Measurements from ENCODE around the gene ZNF705A. TPM values are rescaled to one million over a fixed set of nuclear protein-coding genes. Genes with fewer than 3 reads are reported as not detected.
"Not testable (repeated sequence)": the region's sequence is repeated elsewhere in the genome, so short reads cannot be mapped to it uniquely, and the experiment has no call there.

ZNF705A gene
- polyA plus RNA-seq, 1 donor (not counting 4 experiments of a cell fraction or from before 2014, with no cell fraction given) = not detected

DNA sequence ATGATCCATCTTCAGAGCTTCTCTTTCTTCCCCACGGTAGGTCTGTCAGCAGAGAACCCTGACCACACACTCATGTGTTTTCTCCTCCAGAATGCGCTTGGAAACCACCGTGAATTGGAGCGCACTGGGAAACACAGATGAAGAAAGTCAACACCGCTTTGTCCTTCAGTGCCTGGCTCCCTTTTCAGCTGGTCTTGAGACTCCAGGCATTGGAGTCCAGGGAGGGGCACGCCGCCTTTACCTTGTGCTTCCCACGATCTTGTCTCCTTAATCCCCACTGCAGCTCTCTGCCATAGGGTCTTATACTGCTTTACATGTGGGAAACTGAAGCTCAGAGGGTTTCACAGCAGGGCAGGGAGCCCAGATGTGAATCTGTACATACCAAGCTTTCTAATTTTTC lies 69.5 kb downstream of the ZNF705A start:
- H3K27me3 ChIP-seq (ENCODE audit: control insufficient read depth, extremely low read depth, insufficient read depth, low read length) = no peaks in the 10 kb centered on the region
- no peaks in the 10 kb centered on the region for H3K9me3 ChIP-seq (ENCODE audit: control insufficient read depth, low read depth, low read length)
- H3K27ac ChIP-seq (ENCODE audit: control insufficient read depth, insufficient read depth, low read length) = no peak overlapping the region
- no peak overlapping the region for H3K4me3 ChIP-seq (ENCODE audit: control insufficient read depth in 2 of 3, extremely low read depth in 1 of 3, insufficient read depth in 2 of 3, low read depth in 1 of 3, low read length in 3 of 3)
- no peaks in the 10 kb centered on the region for H3K36me3 ChIP-seq (ENCODE audit: control insufficient read depth in 2 of 2, extremely low read depth in 1 of 2, insufficient read depth in 2 of 2, low read length in 2 of 2)
- no peak overlapping the region for H2AFZ ChIP-seq (ENCODE audit: control insufficient read depth, low read length)
- no peak for TF ChIP-seq EZH2 (IDR thresholded peaks at IDR 0.05; ENCODE audit: low read length)
- TF ChIP-seq, protein P1, sequence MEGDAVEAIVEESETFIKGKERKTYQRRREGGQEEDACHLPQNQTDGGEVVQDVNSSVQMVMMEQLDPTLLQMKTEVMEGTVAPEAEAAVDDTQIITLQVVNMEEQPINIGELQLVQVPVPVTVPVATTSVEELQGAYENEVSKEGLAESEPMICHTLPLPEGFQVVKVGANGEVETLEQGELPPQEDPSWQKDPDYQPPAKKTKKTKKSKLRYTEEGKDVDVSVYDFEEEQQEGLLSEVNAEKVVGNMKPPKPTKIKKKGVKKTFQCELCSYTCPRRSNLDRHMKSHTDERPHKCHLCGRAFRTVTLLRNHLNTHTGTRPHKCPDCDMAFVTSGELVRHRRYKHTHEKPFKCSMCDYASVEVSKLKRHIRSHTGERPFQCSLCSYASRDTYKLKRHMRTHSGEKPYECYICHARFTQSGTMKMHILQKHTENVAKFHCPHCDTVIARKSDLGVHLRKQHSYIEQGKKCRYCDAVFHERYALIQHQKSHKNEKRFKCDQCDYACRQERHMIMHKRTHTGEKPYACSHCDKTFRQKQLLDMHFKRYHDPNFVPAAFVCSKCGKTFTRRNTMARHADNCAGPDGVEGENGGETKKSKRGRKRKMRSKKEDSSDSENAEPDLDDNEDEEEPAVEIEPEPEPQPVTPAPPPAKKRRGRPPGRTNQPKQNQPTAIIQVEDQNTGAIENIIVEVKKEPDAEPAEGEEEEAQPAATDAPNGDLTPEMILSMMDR (optimal IDR thresholded peaks at IDR 0.05 in 1 of 3, IDR thresholded peaks at IDR 0.05 in 1 of 3, conservative IDR thresholded peaks at IDR 0.05 in 1 of 3; ENCODE audit: extremely low read depth in 1 of 3, insufficient read depth in 2 of 3, low read length in 3 of 3) = no peak
- no peaks in the 10 kb centered on the region for H3K4me1 ChIP-seq (ENCODE audit: control insufficient read depth, extremely low read depth, insufficient read depth, low read length)
- no peak overlapping the region for H3K4me2 ChIP-seq (ENCODE audit: control insufficient read depth, extremely low read depth, insufficient read depth, low read depth, low read length)
- H4K20me1 ChIP-seq (ENCODE audit: control insufficient read depth, extremely low read depth, insufficient read depth, low read length) = no peaks in the 10 kb centered on the region
- no peaks in the 10 kb centered on the region for H3K9me1 ChIP-seq (ENCODE audit: control insufficient read depth, extremely low read depth, insufficient read depth, low read length)
- no peaks in the 10 kb centered on the region for H3K79me2 ChIP-seq (ENCODE audit: control insufficient read depth, insufficient read depth, low read length)
- dilution Hi-C loops (cut with MboI; ENCODE audit: extremely low pct_ligation_motif_present, low sequenced_read_pairs) = no loop called here
- no peak for DNase-seq (ENCODE audit: low read depth, low spot score)
- H3K9ac ChIP-seq (ENCODE audit: control insufficient read depth, extremely low read depth, insufficient read depth, low read length) = no peak overlapping the region
- FAIRE-seq = no peak

DNA sequence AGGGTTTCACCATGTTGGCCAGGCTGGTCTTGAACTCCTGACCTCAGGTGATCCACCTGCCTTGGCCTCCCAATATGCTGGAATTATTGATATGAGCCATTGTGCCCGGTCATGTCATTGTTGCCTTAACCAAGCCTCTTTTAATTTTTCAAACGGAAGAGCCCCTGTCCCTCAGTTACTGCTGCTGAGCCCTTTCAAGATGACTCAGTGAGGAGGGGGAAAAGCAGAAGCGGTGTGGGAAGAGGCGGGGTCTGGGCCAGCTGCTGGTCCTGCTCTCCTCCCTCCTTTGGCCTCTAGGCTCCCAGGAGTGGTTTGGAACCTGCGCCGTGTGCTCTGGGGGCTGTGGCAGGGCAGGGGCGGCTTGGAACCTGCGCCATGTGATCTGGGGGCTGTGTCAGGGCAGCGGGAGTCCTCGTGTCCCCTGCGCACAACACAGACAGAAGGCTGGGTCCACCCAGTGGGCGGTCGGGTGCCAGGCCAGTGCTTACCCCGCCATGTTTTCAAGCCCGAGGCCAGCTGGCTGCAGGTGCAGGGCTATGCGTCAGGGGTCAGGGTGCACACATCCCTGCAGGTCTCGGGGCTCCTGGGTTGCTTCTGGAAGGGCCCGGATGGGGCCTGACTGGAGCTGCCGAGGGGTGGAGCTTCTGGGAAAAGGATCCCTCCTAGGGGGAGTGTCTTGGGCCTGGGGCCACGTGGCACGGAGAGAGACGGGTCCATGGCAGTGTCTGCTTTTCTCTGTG lies 70.3 kb downstream of the ZNF705A start, which contains the start of gene FAM90A1:
FAM90A1 (minus strand) TSS at position 627 of the 740 bp plus-strand sequence. CDS start 2,786 bp downstream, outside the sequence.
- Histone ChIP-seq H3K4me3 (ENCODE audit: control insufficient read depth in 2 of 3, extremely low read depth in 1 of 3, insufficient read depth in 2 of 3, low read depth in 1 of 3, low read length in 3 of 3) (peak within 1 kb of the TSS in 1 of 3 experiments; percentile 36), H2AFZ (ENCODE audit: control insufficient read depth, low read length) (peak within 1 kb of the TSS; percentile 15)
- H3K36me3 ChIP-seq (ENCODE audit: control insufficient read depth in 2 of 2, extremely low read depth in 1 of 2, insufficient read depth in 2 of 2, low read length in 2 of 2); H3K9ac ChIP-seq (ENCODE audit: control insufficient read depth, extremely low read depth, insufficient read depth, low read length); FAIRE-seq; DNase-seq (ENCODE audit: low read depth, low spot score); H3K79me2 ChIP-seq (ENCODE audit: control insufficient read depth, insufficient read depth, low read length); H3K4me2 ChIP-seq (ENCODE audit: control insufficient read depth, extremely low read depth, insufficient read depth, low read depth, low read length); H4K20me1 ChIP-seq (ENCODE audit: control insufficient read depth, extremely low read depth, insufficient read depth, low read length); dilution Hi-C loops (cut with MboI; ENCODE audit: extremely low pct_ligation_motif_present, low sequenced_read_pairs); H3K9me3 ChIP-seq (ENCODE audit: control insufficient read depth, low read depth, low read length); H3K27ac ChIP-seq (ENCODE audit: control insufficient read depth, insufficient read depth, low read length); H3K27me3 ChIP-seq (ENCODE audit: control insufficient read depth, extremely low read depth, insufficient read depth, low read length); H3K9me1 ChIP-seq (ENCODE audit: control insufficient read depth, extremely low read depth, insufficient read depth, low read length); H3K4me1 ChIP-seq (ENCODE audit: control insufficient read depth, extremely low read depth, insufficient read depth, low read length): not testable (repeated sequence)

DNA sequence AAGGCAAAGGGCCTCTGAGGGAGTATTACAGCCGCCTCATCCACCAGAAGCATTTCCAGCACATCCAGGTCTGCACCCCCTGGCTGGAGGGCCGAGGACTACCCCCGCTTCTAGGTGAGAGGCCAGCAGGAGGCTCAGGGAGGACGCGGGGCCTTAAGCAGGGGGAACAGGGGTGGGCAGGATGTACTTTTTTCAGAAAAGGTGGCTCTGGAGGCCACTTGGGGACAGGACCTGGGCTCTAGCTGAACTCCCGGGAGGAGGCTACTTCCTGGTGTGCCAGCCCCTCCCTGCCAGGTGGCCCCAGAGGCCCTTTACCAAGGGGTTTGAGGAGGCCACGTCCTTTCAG lies 70.9 kb downstream of the ZNF705A start:
- FAIRE-seq; H3K79me2 ChIP-seq (ENCODE audit: control insufficient read depth, insufficient read depth, low read length); H3K9ac ChIP-seq (ENCODE audit: control insufficient read depth, extremely low read depth, insufficient read depth, low read length); DNase-seq (ENCODE audit: low read depth, low spot score); H3K4me2 ChIP-seq (ENCODE audit: control insufficient read depth, extremely low read depth, insufficient read depth, low read depth, low read length); H2AFZ ChIP-seq (ENCODE audit: control insufficient read depth, low read length); H3K9me3 ChIP-seq (ENCODE audit: control insufficient read depth, low read depth, low read length); H3K4me1 ChIP-seq (ENCODE audit: control insufficient read depth, extremely low read depth, insufficient read depth, low read length); H3K36me3 ChIP-seq (ENCODE audit: control insufficient read depth in 2 of 2, extremely low read depth in 1 of 2, insufficient read depth in 2 of 2, low read length in 2 of 2); H3K27ac ChIP-seq (ENCODE audit: control insufficient read depth, insufficient read depth, low read length); H3K9me1 ChIP-seq (ENCODE audit: control insufficient read depth, extremely low read depth, insufficient read depth, low read length); H4K20me1 ChIP-seq (ENCODE audit: control insufficient read depth, extremely low read depth, insufficient read depth, low read length); H3K27me3 ChIP-seq (ENCODE audit: control insufficient read depth, extremely low read depth, insufficient read depth, low read length); dilution Hi-C loops (cut with MboI; ENCODE audit: extremely low pct_ligation_motif_present, low sequenced_read_pairs): not testable (repeated sequence)
- peak overlapping the region in 1 of 3 experiments; percentile 36 for H3K4me3 ChIP-seq (ENCODE audit: control insufficient read depth in 2 of 3, extremely low read depth in 1 of 3, insufficient read depth in 2 of 3, low read depth in 1 of 3, low read length in 3 of 3)

DNA sequence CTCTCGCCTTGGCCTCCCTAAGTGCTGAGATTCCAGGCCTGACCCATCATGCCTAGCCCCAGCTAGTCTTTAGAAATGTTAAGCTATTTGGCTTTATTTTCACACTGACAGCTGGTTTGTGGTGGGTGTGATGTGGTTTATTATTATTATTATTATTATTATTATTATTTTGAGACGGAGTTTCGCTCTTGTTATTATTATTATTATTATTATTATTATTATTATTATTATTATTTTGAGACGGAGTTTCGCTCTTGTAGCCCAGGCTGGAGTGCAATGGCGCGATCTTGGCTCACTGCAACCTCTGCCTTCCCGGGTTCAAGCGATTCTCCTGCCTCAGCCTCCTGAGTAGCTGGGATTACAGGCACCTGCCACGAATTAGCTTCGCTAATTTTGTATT lies 71.8 kb downstream of the ZNF705A start:
- H3K4me2 ChIP-seq (ENCODE audit: control insufficient read depth, extremely low read depth, insufficient read depth, low read depth, low read length); FAIRE-seq; H3K9ac ChIP-seq (ENCODE audit: control insufficient read depth, extremely low read depth, insufficient read depth, low read length); H3K36me3 ChIP-seq (ENCODE audit: control insufficient read depth in 2 of 2, extremely low read depth in 1 of 2, insufficient read depth in 2 of 2, low read length in 2 of 2); H3K27ac ChIP-seq (ENCODE audit: control insufficient read depth, insufficient read depth, low read length); H4K20me1 ChIP-seq (ENCODE audit: control insufficient read depth, extremely low read depth, insufficient read depth, low read length); H3K79me2 ChIP-seq (ENCODE audit: control insufficient read depth, insufficient read depth, low read length); dilution Hi-C loops (cut with MboI; ENCODE audit: extremely low pct_ligation_motif_present, low sequenced_read_pairs); H3K27me3 ChIP-seq (ENCODE audit: control insufficient read depth, extremely low read depth, insufficient read depth, low read length); DNase-seq (ENCODE audit: low read depth, low spot score); H3K4me3 ChIP-seq (ENCODE audit: control insufficient read depth in 2 of 3, extremely low read depth in 1 of 3, insufficient read depth in 2 of 3, low read depth in 1 of 3, low read length in 3 of 3); H3K4me1 ChIP-seq (ENCODE audit: control insufficient read depth, extremely low read depth, insufficient read depth, low read length); H3K9me3 ChIP-seq (ENCODE audit: control insufficient read depth, low read depth, low read length); H3K9me1 ChIP-seq (ENCODE audit: control insufficient read depth, extremely low read depth, insufficient read depth, low read length); H2AFZ ChIP-seq (ENCODE audit: control insufficient read depth, low read length): not testable (repeated sequence)

Data from keratinocyte (primary cell).